CD14-positive monocyte (primary cell): ENCODE data around the gene CNTNAP2. TPM values are rescaled to one million over a fixed set of nuclear protein-coding genes. Genes with fewer than 3 reads are reported as not detected.

Source experiments
- DNase-seq, 3 donors: peaks; one replicate each; pipeline ENCODE4 v3.0.0-alpha.2; 2011 to 2022
- H2AFZ ChIP-seq: 2 replicates; pipeline ENCODE4 v1.6.0; 2012; ENCODE audit warnings: mild to moderate bottlenecking, low read depth, low read length, inconsistent platforms; ENCODE audit not compliant: insufficient read depth, poor library complexity, severe bottlenecking
- H3K27ac ChIP-seq, 2 donors: 1 replicate in 1 of 2; 2 replicates in 1 of 2; pipeline ENCODE4 v1.5.1; 2012 to 2013; ENCODE audit warnings: low read length in 2 of 2, control low read depth in 1 of 2, inconsistent platforms in 1 of 2, low read depth in 1 of 2, mild to moderate bottlenecking in 1 of 2
- H3K27me3 ChIP-seq, 2 donors: one replicate each; pipeline versions ENCODE4 v1.6.0 to v1.6.1; 2011 to 2013; ENCODE audit warnings: low read length in 2 of 2; ENCODE audit not compliant: control insufficient read depth in 2 of 2, insufficient read depth in 2 of 2
- H3K36me3 ChIP-seq, 2 donors: replicated peaks in 1 of 2; 1 replicate in 1 of 2; 2 replicates in 1 of 2; pipeline versions ENCODE4 v1.5.1 to v1.6.1; 2012 to 2013; ENCODE audit warnings: low read length in 2 of 2, control low read depth in 1 of 2, inconsistent platforms in 1 of 2, mild to moderate bottlenecking in 1 of 2; ENCODE audit not compliant: insufficient read depth in 2 of 2, control insufficient read depth in 1 of 2
- H3K4me1 ChIP-seq, 2 donors: 1 replicate in 1 of 2; 2 replicates in 1 of 2; pipeline versions ENCODE4 v1.5.1 to v1.6.1; 2012 to 2013; ENCODE audit warnings: low read length in 2 of 2, control low read depth in 1 of 2, inconsistent platforms in 1 of 2, mild to moderate bottlenecking in 1 of 2, moderate library complexity in 1 of 2; ENCODE audit not compliant: insufficient read depth in 2 of 2, control insufficient read depth in 1 of 2
- H3K4me2 ChIP-seq: replicated peaks from 2 replicates; pipeline ENCODE3; 2012; ENCODE audit warnings: low read length, moderate library complexity, mild to moderate bottlenecking; ENCODE audit not compliant: poor library complexity, severe bottlenecking; ENCODE audit errors: extremely low read depth
- H3K4me3 ChIP-seq, 3 experiments: fragments of 200-600 bp in 1 of 3; sonication (generic) in 1 of 3; replicated peaks in 1 of 3; 1 replicate in 2 of 3; 2 replicates in 1 of 3; pipeline ENCODE4 v1.5.1; 2011 to 2013; ENCODE audit warnings: low read length in 3 of 3, mild to moderate bottlenecking in 3 of 3, control low read depth in 2 of 3, low read depth in 2 of 3, inconsistent platforms in 1 of 3, moderate library complexity in 1 of 3
- H3K79me2 ChIP-seq: 2 replicates; pipeline ENCODE4 v1.6.0; 2012; ENCODE audit warnings: mild to moderate bottlenecking, control low read depth, inconsistent platforms, low read length, moderate library complexity; ENCODE audit not compliant: insufficient read depth
- H3K9ac ChIP-seq: 2 replicates; pipeline ENCODE4 v1.6.0; 2017; ENCODE audit warnings: low read length, mild to moderate bottlenecking; ENCODE audit not compliant: insufficient read depth, poor library complexity, severe bottlenecking
- H3K9me3 ChIP-seq, 2 donors: replicated peaks in 1 of 2; 1 replicate in 1 of 2; 2 replicates in 1 of 2; pipeline versions ENCODE4 v1.5.1 to v1.6.1; 2012 to 2013; ENCODE audit warnings: low read length in 2 of 2, control low read depth in 1 of 2; ENCODE audit not compliant: control insufficient read depth in 1 of 2, insufficient read depth in 1 of 2
- H4K20me1 ChIP-seq: 2 replicates; pipeline ENCODE4 v1.6.0; 2012; ENCODE audit warnings: mild to moderate bottlenecking, low read length, control low read depth, moderate library complexity; ENCODE audit not compliant: insufficient read depth
- H3K27ac Mint-ChIP-seq, 7 donors: one replicate each; pipeline ENCODE4 v1.8.0; 2020; ENCODE audit warnings: mild to moderate bottlenecking in 7 of 7, mixed read lengths in 7 of 7, moderate library complexity in 6 of 7, inconsistent platforms in 2 of 7
- H3K27me3 Mint-ChIP-seq, 3 donors: one replicate each; pipeline ENCODE4 v1.8.0; 2021 to 2022; ENCODE audit warnings: low read depth in 3 of 3, mild to moderate bottlenecking in 3 of 3, mixed read lengths in 3 of 3, moderate library complexity in 3 of 3, inconsistent platforms in 1 of 3
- H3K36me3 Mint-ChIP-seq, 2 donors: one replicate each; pipeline ENCODE4 v1.8.0; 2020; ENCODE audit warnings: mixed read lengths in 2 of 2, inconsistent platforms in 1 of 2, mild to moderate bottlenecking in 1 of 2
- H3K4me1 Mint-ChIP-seq: one replicate; pipeline ENCODE4 v1.8.0; 2020; ENCODE audit warnings: mild to moderate bottlenecking, mixed read lengths
- H3K4me3 Mint-ChIP-seq, 2 donors: one replicate each; pipeline ENCODE4 v1.8.0; 2020; ENCODE audit warnings: mild to moderate bottlenecking in 2 of 2, mixed read lengths in 2 of 2, moderate library complexity in 1 of 2
- H3K9me3 Mint-ChIP-seq, 7 donors: one replicate each; pipeline ENCODE4 v1.8.0; 2020 to 2022; ENCODE audit warnings: mixed read lengths in 7 of 7, mild to moderate bottlenecking in 6 of 7, moderate library complexity in 6 of 7, inconsistent platforms in 2 of 7
- WGBS: methylation state at CpG from one replicate; pipeline ENCODE4 v1.1.5; 2013; ENCODE audit warnings: missing lambda C conversion rate; ENCODE audit not compliant: insufficient coverage; 5-methylcytosine and 5-hydroxymethylcytosine counted together
- intact Hi-C, 2 donors: fragments of 100-400 bp; cut with micrococcal nuclease; formaldehyde crosslinking; loops; one replicate each; pipeline versions ENCODE4 v1.15.0 to v1.15.1; 2023
- polyA plus RNA-seq, 3 donors: library from polyadenylated mRNA; depleted of rRNA in 1 of 3; unstranded in 2 of 3; stranded (reverse) in 1 of 3; fragments of 300-500 nt in 2 of 3; fragments of >200 nt in 1 of 3; fragmentation: Illumina TruSeq in 2 of 3; gene quantifications; 1 replicate in 2 of 3; 2 replicates in 1 of 3; pipeline ENCODE4 v1.2.3, GENCODE V29; 2012 to 2021
- TF ChIP-seq, protein P1 (sequence below): fragments of 200-600 bp; IDR thresholded peaks from one replicate; pipeline ENCODE4 v1.8.0; 2022; ENCODE audit warnings: antibody characterized with exemption, mild to moderate bottlenecking

Gene CNTNAP2
- polyA plus RNA-seq, 3 donors, result 0.01 TPM; not detected in 2

DNA sequence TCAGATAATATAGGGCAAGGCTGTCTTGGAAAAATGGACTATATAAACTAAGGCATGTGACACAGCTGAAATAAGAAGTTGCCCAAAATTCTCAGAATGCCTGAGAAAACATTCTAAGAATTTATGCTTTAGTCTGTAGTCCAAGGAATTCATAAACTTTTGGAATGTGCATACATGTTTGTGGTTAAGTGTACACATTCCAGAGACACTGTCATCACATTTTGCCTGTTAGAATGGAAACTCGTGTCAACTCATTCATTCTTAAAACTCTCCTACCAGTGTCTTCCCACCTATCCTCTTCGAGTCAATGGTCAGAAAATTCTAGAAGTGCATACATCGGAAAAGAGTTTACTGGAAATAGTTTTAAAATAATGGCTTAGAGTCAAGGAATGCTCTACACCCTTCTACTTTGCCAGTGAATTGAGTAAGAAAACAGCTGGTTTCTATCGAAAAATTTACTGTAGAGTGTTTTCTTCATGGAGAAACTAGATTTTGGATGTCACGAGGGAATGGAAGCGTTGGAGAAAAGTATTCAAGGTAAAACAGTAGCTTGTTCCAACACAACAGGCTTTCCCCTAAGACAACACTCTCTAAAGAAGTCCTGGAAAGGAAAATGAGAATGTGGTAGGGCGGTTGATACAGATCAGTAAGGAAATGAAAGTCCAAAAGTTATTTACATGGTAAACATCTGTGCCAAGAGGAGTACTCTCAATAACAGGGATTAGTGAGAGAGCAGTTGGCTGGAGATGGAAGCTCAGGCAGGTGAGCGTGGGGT, 1296.4 kb downstream of the CNTNAP2 start:
- no peak overlapping the region for H3K27ac ChIP-seq
- H3K4me2 ChIP-seq, result no peak overlapping the region
- Mint-ChIP-seq H3K4me1 (no peaks in the 10 kb centered on the region), H3K27me3 (peaks cover 0 to 2% (median 0%) of the 10 kb centered on the region in 3 donors), H3K27ac (no peak overlapping the region), H3K9me3 (peaks cover 3 to 27% (median 16%) of the 10 kb centered on the region in 7 donors), H3K36me3 (no peaks in the 10 kb centered on the region), H3K4me3 (no peak overlapping the region)
- H3K27me3 ChIP-seq, result no peaks in the 10 kb centered on the region
- H4K20me1 ChIP-seq, result no peaks in the 10 kb centered on the region
- DNase-seq, result no peak
- WGBS, result 67% methylated on average over 1 of the region's 8 CpGs
- H3K9me3 ChIP-seq, result peaks cover 18 to 24% of the 10 kb centered on the region in 2 donors
- no peaks in the 10 kb centered on the region for H3K36me3 ChIP-seq
- intact Hi-C loops, result no loop called here
- H3K4me1 ChIP-seq, result no peaks in the 10 kb centered on the region
- H3K79me2 ChIP-seq, result no peaks in the 10 kb centered on the region
- H2AFZ ChIP-seq, result no peak overlapping the region
- no peak overlapping the region for H3K9ac ChIP-seq
- no peak overlapping the region for H3K4me3 ChIP-seq
- TF ChIP-seq, protein P1, sequence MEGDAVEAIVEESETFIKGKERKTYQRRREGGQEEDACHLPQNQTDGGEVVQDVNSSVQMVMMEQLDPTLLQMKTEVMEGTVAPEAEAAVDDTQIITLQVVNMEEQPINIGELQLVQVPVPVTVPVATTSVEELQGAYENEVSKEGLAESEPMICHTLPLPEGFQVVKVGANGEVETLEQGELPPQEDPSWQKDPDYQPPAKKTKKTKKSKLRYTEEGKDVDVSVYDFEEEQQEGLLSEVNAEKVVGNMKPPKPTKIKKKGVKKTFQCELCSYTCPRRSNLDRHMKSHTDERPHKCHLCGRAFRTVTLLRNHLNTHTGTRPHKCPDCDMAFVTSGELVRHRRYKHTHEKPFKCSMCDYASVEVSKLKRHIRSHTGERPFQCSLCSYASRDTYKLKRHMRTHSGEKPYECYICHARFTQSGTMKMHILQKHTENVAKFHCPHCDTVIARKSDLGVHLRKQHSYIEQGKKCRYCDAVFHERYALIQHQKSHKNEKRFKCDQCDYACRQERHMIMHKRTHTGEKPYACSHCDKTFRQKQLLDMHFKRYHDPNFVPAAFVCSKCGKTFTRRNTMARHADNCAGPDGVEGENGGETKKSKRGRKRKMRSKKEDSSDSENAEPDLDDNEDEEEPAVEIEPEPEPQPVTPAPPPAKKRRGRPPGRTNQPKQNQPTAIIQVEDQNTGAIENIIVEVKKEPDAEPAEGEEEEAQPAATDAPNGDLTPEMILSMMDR, result no peak

DNA sequence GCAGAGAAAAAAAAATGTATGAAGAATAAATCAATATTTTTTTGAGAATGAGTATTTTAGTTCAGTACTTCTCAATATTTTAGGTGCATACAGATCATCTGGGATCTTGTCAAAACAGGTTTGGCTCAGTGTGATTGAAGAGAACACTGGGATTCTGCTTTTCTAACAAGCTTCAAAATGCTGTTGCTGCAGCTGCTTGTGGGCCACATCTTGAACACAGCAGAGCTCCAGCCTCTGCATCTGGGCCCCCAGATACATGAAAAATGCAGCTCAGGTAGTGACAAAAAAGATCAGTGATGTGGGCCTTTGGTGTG, 1296.9 kb downstream of the CNTNAP2 start:
- H3K9me3 ChIP-seq, result peaks cover 12 to 19% of the 10 kb centered on the region in 2 donors
- H2AFZ ChIP-seq, result no peak overlapping the region
- H4K20me1 ChIP-seq, result no peaks in the 10 kb centered on the region
- H3K36me3 ChIP-seq, result no peaks in the 10 kb centered on the region
- H3K4me2 ChIP-seq, result no peak overlapping the region
- no peak overlapping the region for H3K4me3 ChIP-seq
- no peaks in the 10 kb centered on the region for H3K4me1 ChIP-seq
- no peak overlapping the region for H3K27ac ChIP-seq
- H3K27me3 Mint-ChIP-seq, result peaks cover 0 to 2% (median 0%) of the 10 kb centered on the region in 3 donors
- no peak for DNase-seq
- H3K79me2 ChIP-seq, result no peaks in the 10 kb centered on the region
- no peak overlapping the region for H3K9ac ChIP-seq
- H3K27me3 ChIP-seq, result no peaks in the 10 kb centered on the region
- intact Hi-C loops, result no loop called here
- H3K9me3 Mint-ChIP-seq, result peaks cover 0 to 25% (median 12%) of the 10 kb centered on the region in 7 donors
- TF ChIP-seq, protein P1, result no peak
- H3K4me3 Mint-ChIP-seq, result no peak overlapping the region
- H3K27ac Mint-ChIP-seq, result no peak overlapping the region
- H3K4me1 Mint-ChIP-seq, result no peaks in the 10 kb centered on the region
- H3K36me3 Mint-ChIP-seq, result no peaks in the 10 kb centered on the region
